ENCODE results near the gene COLEC12.

The COLEC12 gene

GRCh38 chr18:399631-400135 lies 100.8 kb downstream of the COLEC12 start:
- no peak for DNase-seq
- intact Hi-C loops (cut with DNase I): loop anchor here (10.0 kb wide), 1 partner anchor 65 kb away; no protein-coding TSS in a partner anchor

- intact Hi-C loops (cut with DNase I): loop anchor here (10.0 kb wide), 1 partner anchor 66 kb away; no protein-coding TSS in a partner anchor
- DNase-seq: no peak
Observed at GRCh38 chr18:398935-399630, 101.4 kb downstream of the COLEC12 start.

GRCh38 chr18:396556-396955 lies 103.9 kb downstream of the COLEC12 start:
- intact Hi-C loops (cut with DNase I): loop anchor here (10.0 kb wide), 1 partner anchor 68 kb away; no protein-coding TSS in a partner anchor
- DNase-seq: peak in 1 of 42 donors; percentile 13

- no peak for DNase-seq
- intact Hi-C loops (cut with DNase I): loop anchor here (10.0 kb wide), 1 partner anchor 69 kb away; no protein-coding TSS in a partner anchor
Observed at GRCh38 chr18:396251-396555, 104.3 kb downstream of the COLEC12 start.

GRCh38 chr18:395456-396250 lies 104.8 kb downstream of the COLEC12 start:
- DNase-seq: no peak
- intact Hi-C loops (cut with DNase I): loop anchor here (10.0 kb wide), 1 partner anchor 69 kb away; no protein-coding TSS in a partner anchor

GRCh38 chr18:394987-395362 lies 105.5 kb downstream of the COLEC12 start:
- DNase-seq: peak in 1 of 42 donors; percentile 10

GRCh38 chr18:394262-394986 lies 106.1 kb downstream of the COLEC12 start:
- DNase-seq: no peak
- intact Hi-C loops (cut with DNase I): loop anchor here (10.0 kb wide), 1 partner anchor 70 kb away; no protein-coding TSS in a partner anchor

More at GRCh38 chr18:394987-395362, 105.5 kb downstream of the COLEC12 start:
- intact Hi-C loops (cut with DNase I): loop anchor here (10.0 kb wide), 1 partner anchor 70 kb away; no protein-coding TSS in a partner anchor

- DNase-seq: no peak
- intact Hi-C loops (cut with DNase I): loop anchor here (10.0 kb wide), 1 partner anchor 71 kb away; no protein-coding TSS in a partner anchor
Observed at GRCh38 chr18:393574-393957, 106.9 kb downstream of the COLEC12 start.

GRCh38 chr18:392928-393573 lies 107.5 kb downstream of the COLEC12 start:
- intact Hi-C loops (cut with DNase I): loop anchor here (10.0 kb wide), 1 partner anchor 72 kb away; no protein-coding TSS in a partner anchor

GRCh38 chr18:390741-391478 lies 109.6 kb downstream of the COLEC12 start:
- intact Hi-C loops (cut with DNase I): loop anchor here (10.0 kb wide), 1 partner anchor 74 kb away; no protein-coding TSS in a partner anchor
- no peak for DNase-seq

More at GRCh38 chr18:392928-393573, 107.5 kb downstream of the COLEC12 start:
- DNase-seq: no peak

GRCh38 chr18:389658-390357 lies 110.7 kb downstream of the COLEC12 start:
- no peak for DNase-seq
- intact Hi-C loops (cut with DNase I): loop anchor here (10.0 kb wide), 1 partner anchor 75 kb away; no protein-coding TSS in a partner anchor

GRCh38 chr18:388200-388599 lies 112.3 kb downstream of the COLEC12 start:
- intact Hi-C loops (cut with DNase I): no loop called here
- no peak for DNase-seq

GRCh38 chr18:386994-387393 lies 113.5 kb downstream of the COLEC12 start:
- no peak for DNase-seq
- intact Hi-C loops (cut with DNase I): no loop called here

- no peak for DNase-seq
- intact Hi-C loops (cut with DNase I): no loop called here
Observed at GRCh38 chr18:384897-385296, 115.6 kb downstream of the COLEC12 start.

GRCh38 chr18:383135-383534 lies 117.4 kb downstream of the COLEC12 start:
- intact Hi-C loops (cut with DNase I): no loop called here
- no peak for DNase-seq

- DNase-seq: no peak
- intact Hi-C loops (cut with DNase I): no loop called here
Observed at GRCh38 chr18:382423-382984, 118.0 kb downstream of the COLEC12 start.

Data from head of caudate nucleus (tissue), 42 donors.